Heart right ventricle (tissue), 16 donors: Measurements from ENCODE around the gene SLC45A2. TPM values are rescaled to one million over a fixed set of nuclear protein-coding genes. Genes with fewer than 3 reads are reported as not detected.

Source experiments
- ATAC-seq, 8 donors: fragments of 200-7000 bp; cut with Tn5 transposase; one replicate each; pipeline ENCODE4 v1.9.1; 2020; ENCODE audit warnings: mild to moderate bottlenecking in 8 of 8, moderate library complexity in 8 of 8, moderate number of reproducible peaks in 1 of 8
- DNase-seq, 2 donors: peaks; one replicate each; pipeline ENCODE4 v3.0.0-alpha.2; 2020
- H3K27ac ChIP-seq, 10 donors: fragments of 200-600 bp; sonication (generic) in 2 of 10; one replicate each; pipeline versions ENCODE4 v1.5.0 to v1.8.0; 2020 to 2022; ENCODE audit warnings: mild to moderate bottlenecking in 3 of 10
- H3K27me3 ChIP-seq, 7 donors: fragments of 200-600 bp; one replicate each; pipeline ENCODE4 v1.8.0; 2021 to 2022; ENCODE audit warnings: mild to moderate bottlenecking in 2 of 7
- H3K36me3 ChIP-seq, 9 donors: fragments of 200-600 bp; sonication (generic) in 1 of 9; one replicate each; pipeline versions ENCODE4 v1.5.0 to v1.8.0; 2020 to 2022; ENCODE audit warnings: mild to moderate bottlenecking in 2 of 9
- H3K4me1 ChIP-seq, 9 donors: fragments of 200-600 bp; sonication (generic) in 1 of 9; one replicate each; pipeline versions ENCODE4 v1.5.0 to v1.8.0; 2020 to 2022; ENCODE audit warnings: mild to moderate bottlenecking in 4 of 9
- H3K4me3 ChIP-seq, 10 donors: fragments of 200-600 bp; sonication (generic) in 2 of 10; one replicate each; pipeline versions ENCODE4 v1.5.0 to v1.8.0; 2020 to 2022; ENCODE audit warnings: mild to moderate bottlenecking in 7 of 10, moderate library complexity in 2 of 10
- H3K9me3 ChIP-seq, 11 donors: fragments of 200-600 bp in 10 of 11; sonication (generic) in 2 of 11; one replicate each; pipeline versions ENCODE4 v1.5.0 to v1.8.0; 2013 to 2022; ENCODE audit warnings: mild to moderate bottlenecking in 2 of 11, control low read depth in 1 of 11, moderate library complexity in 1 of 11
- CTCF ChIP-seq, 9 donors: fragments of 200-600 bp; sonication (generic) in 2 of 9; IDR thresholded peaks; one replicate each; pipeline versions ENCODE4 v1.5.0 to v1.8.0; 2021 to 2022; ENCODE audit warnings: antibody characterized with exemption in 9 of 9, mild to moderate bottlenecking in 5 of 9, moderate library complexity in 1 of 9
- WGBS, 2 donors: extraction: QIAGEN DNeasy Blood & Tissue Kit; methylation state at CpG; one replicate each; pipeline ENCODE4 v1.1.7; 2013; ENCODE audit warnings: inconsistent platforms in 1 of 2; 5-methylcytosine and 5-hydroxymethylcytosine counted together
- intact Hi-C, 10 donors: fragments of 100-400 bp; cut with DNase I; formaldehyde crosslinking; loops; one replicate each; pipeline versions ENCODE4 v1.11.1 to v1.14.2; 2022
- polyA plus RNA-seq, 2 donors: library from polyadenylated mRNA; stranded (reverse); fragments of 200-250 nt; gene quantifications; one replicate each; pipeline ENCODE4 v1.2.3, GENCODE V29; 2013
- total RNA-seq, 10 donors: library from RNA; stranded (reverse); fragmentation: NEBNext Ultra II Directional in 3 of 10; extraction: Animal tissue kit (Norgen Biotek cat#: 25700) in 3 of 10; gene quantifications; one replicate each; pipeline versions ENCODE4 v1.2.1 to v1.2.4, GENCODE V29; 2021 to 2023
- donor health status: Arrhythmogenic right ventricular cardiomyopathy.
- donor health status: ischemic (EF 13 %, LVEDD 7.1; RV severe dilation, severe dysfunction).
- donor health status: healthy with polysubstance abuse.
- donor health status: DM: no; HTN: yes; CAD: no.
- donor health status: DM: no; HTN: no; CAD: no.
- donor health status: ischemic (EF 25% LVEDD 6.9; RV normal size, moderate dysfunction).
- donor health status: ischemic (EF 25% LVEDD 5.7; RV mildly dilated, moderate dysfunction).
- donor health status: healthy.
- donor health status: DM: yes; HTN: yes; CAD: no.
- donor health status: Ischemic cardiomyopathy.
- donor health status: ischemic (EF 35%, LVEDD 5.7; RV mildly dilated, moderate dysfunction).
- donor health status: nonischemic (EF 11% LVEDD 7.7; RV severe dilation, severe dysfunction).
- donor health status: DM: yes; HTN: yes; CAD: no.
- donor health status: PGD.
- donor health status: ischemic (EF 29% LVEDD 5.4; RV normal size, mild dysfunction).
- donor health status: nonischemic (EF 23%, LVEDD 6.1; RV moderate dilation, normal function).

SLC45A2 gene
- total and polyA plus RNA-seq, 12 donors: 0.09 to 0.15 (median 0.11) TPM; not detected in 9

DNA sequence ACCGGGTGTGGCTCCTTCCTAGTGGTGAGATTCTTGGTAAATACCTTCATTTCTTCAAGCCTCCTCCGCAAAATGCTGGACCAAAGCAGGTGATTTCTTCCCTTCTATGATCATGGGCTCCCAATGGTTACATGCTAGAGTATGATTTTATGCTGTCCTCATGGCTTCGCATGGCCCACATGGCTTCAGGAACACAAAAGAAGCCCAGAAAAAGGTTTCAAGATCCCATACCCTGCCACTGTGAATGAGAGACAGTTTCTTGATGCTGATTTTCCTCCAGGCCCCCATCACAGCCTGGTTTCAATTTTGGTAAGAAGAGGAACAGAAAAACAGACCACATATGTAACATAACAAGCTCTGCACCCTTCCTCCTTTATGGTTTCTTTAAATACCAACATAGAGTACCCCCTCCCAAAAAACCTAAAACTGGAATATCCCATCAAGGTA, 50.7 kb downstream of the SLC45A2 start:
- 90 to 94% methylated on average over 3 of the region's 3 CpGs for WGBS, 2 donors
- TF ChIP-seq CTCF (IDR thresholded peaks at IDR 0.05): no peak
- Histone ChIP-seq H3K4me1 (peaks cover 0 to 19% (median 15%) of the 10 kb centered on the region in 9 donors), H3K27ac (no peak overlapping the region), H3K9me3 (no peaks in the 10 kb centered on the region), H3K27me3 (peaks cover 0 to 44% (median 37%) of the 10 kb centered on the region in 7 donors), H3K36me3 (no peaks in the 10 kb centered on the region), H3K4me3 (no peak overlapping the region)
- ATAC-seq (no peak), DNase-seq (no peak)
- intact Hi-C loops: loop anchor here in 9 of 10 donors (2.0 to 10.0 kb wide), 6 partner anchors 469 to 501 kb away; no protein-coding TSS in a partner anchor

GRCh38 chr5:33931136-33931535, 53.4 kb downstream of the SLC45A2 start:
- no peaks in the 10 kb centered on the region for H3K9me3 ChIP-seq
- H3K4me3 ChIP-seq: no peak overlapping the region
- peaks cover 0 to 18% (median 11%) of the 10 kb centered on the region in 7 donors for H3K27me3 ChIP-seq
- no peaks in the 10 kb centered on the region for H3K36me3 ChIP-seq
- no peak for TF ChIP-seq CTCF (IDR thresholded peaks at IDR 0.05)
- intact Hi-C loops: loop anchor here in 8 of 10 donors (5.0 to 10.0 kb wide), 5 partner anchors 466 to 499 kb away; no protein-coding TSS in a partner anchor
- 67 to 80% methylated on average over 5 of the region's 5 CpGs for WGBS, 2 donors
- H3K4me1 ChIP-seq: peaks cover 0 to 7% (median 6%) of the 10 kb centered on the region in 9 donors
- no peak for ATAC-seq
- H3K27ac ChIP-seq: no peak overlapping the region
- no peak for DNase-seq

GRCh38 chr5:33929925-33930690, 54.4 kb downstream of the SLC45A2 start:
- DNase-seq (no peak), ATAC-seq (no peak)
- TF ChIP-seq CTCF (IDR thresholded peaks at IDR 0.05): no peak
- H3K36me3 ChIP-seq: no peaks in the 10 kb centered on the region
- WGBS, 2 donors: 87 to 88% methylated on average over 6 of the region's 6 CpGs
- intact Hi-C loops: loop anchor here in 8 of 10 donors (5.0 to 10.0 kb wide), 5 partner anchors 465 to 498 kb away; no protein-coding TSS in a partner anchor
- no peaks in the 10 kb centered on the region for H3K4me1 ChIP-seq
- no peaks in the 10 kb centered on the region for H3K9me3 ChIP-seq
- H3K27ac ChIP-seq: no peak overlapping the region
- H3K27me3 ChIP-seq: peaks cover 0 to 8% (median 2%) of the 10 kb centered on the region in 7 donors
- H3K4me3 ChIP-seq: no peak overlapping the region

GRCh38 chr5:33928283-33928682, 56.2 kb downstream of the SLC45A2 start:
- H3K4me3 ChIP-seq: no peak overlapping the region
- H3K27ac ChIP-seq: no peak overlapping the region
- H3K36me3 ChIP-seq: no peaks in the 10 kb centered on the region
- no peak for ATAC-seq
- 72 to 79% methylated on average over 2 of the region's 2 CpGs for WGBS, 2 donors
- intact Hi-C loops: no loop called here
- no peak for DNase-seq
- no peaks in the 10 kb centered on the region for H3K9me3 ChIP-seq
- TF ChIP-seq CTCF (IDR thresholded peaks at IDR 0.05): no peak
- H3K27me3 ChIP-seq: peaks cover 0 to 7% (median 0%) of the 10 kb centered on the region in 7 donors
- H3K4me1 ChIP-seq: no peaks in the 10 kb centered on the region
